Cardiac muscle cell (in vitro differentiated cells and primary cell): ENCODE data around the gene MCTP1. TPM values are rescaled to one million over a fixed set of nuclear protein-coding genes. Genes with fewer than 3 reads are reported as not detected.

Experiments
- DNase-seq, 2 donors: peaks; one replicate each; pipeline versions ENCODE4 v3.0.0 to v3.0.0-alpha.2; 2010 to 2017; ENCODE audit warnings: low read depth in 1 of 2, low spot score in 1 of 2
- H3K27ac ChIP-seq: fragments of 200-600 bp; sonication (generic); 2 replicates; pipeline ENCODE4 v1.5.1; 2016
- H3K27me3 ChIP-seq: fragments of 200-600 bp; sonication (generic); 2 replicates; pipeline ENCODE4 v1.6.0; 2016; ENCODE audit warnings: control low read depth
- H3K36me3 ChIP-seq: fragments of 200-600 bp; sonication (generic); 2 replicates; pipeline ENCODE4 v1.5.1; 2016; ENCODE audit warnings: control low read depth
- H3K4me1 ChIP-seq: fragments of 200-600 bp; sonication (generic); 2 replicates; pipeline ENCODE4 v1.8.1; 2017; ENCODE audit warnings: low read depth, mild to moderate bottlenecking, mixed run types
- H3K4me3 ChIP-seq: fragments of 200-600 bp; sonication (generic); 2 replicates; pipeline ENCODE4 v1.5.1; 2016; ENCODE audit warnings: mild to moderate bottlenecking
- H3K9me3 ChIP-seq: fragments of 200-600 bp; sonication (generic); 2 replicates; pipeline ENCODE4 v1.5.1; 2017; ENCODE audit warnings: low read depth, mild to moderate bottlenecking, control low read depth
- polyA plus RNA-seq: library from polyadenylated mRNA; unstranded; fragments of >200 nt; fragmentation: Nextera tagmentation; extraction: Ambion mirVana; gene quantifications from 2 replicates; pipeline ENCODE4 v1.2.1, GENCODE V29; 2016
- total RNA-seq: library from RNA; depleted of rRNA; stranded (reverse); fragments of >200 nt; gene quantifications from 2 replicates; pipeline ENCODE4 v1.2.3, GENCODE V29; 2016
- TF ChIP-seq, protein P1 (sequence below): IDR thresholded peaks from 2 replicates; pipeline ENCODE4 v1.5.1; 2012; ENCODE audit warnings: low read depth, mild to moderate bottlenecking, low read length

MCTP1 gene
- total and polyA plus RNA-seq, 2 experiments from 2014 or later = 1.4 TPM; not detected in 1

DNA sequence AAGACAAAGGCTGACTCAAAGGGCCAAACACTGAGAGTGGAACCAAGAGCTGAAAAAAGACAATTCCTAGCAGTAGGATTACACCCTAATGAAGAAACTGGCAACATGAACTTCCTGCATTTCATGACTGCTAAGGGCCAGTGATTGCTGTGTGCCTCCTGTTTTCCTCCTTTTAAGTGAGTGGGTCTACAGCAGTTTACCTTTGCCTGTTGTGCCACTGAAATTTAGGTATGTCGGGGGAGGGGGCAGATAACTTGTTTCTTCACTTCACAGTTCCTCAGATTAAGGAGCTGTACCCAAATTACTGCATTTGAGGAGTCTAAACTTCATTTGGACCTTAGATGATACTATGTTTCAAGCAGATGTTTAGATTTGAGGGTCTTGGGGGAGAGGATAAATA lies 191.7 kb downstream of the MCTP1 start:
- Histone ChIP-seq H3K27me3 (no peaks in the 10 kb centered on the region), H3K27ac (no peak overlapping the region), H3K9me3 (no peaks in the 10 kb centered on the region), H3K4me3 (no peak overlapping the region), H3K4me1 (no peaks in the 10 kb centered on the region), H3K36me3 (no peaks in the 10 kb centered on the region)
- TF ChIP-seq, protein P1, sequence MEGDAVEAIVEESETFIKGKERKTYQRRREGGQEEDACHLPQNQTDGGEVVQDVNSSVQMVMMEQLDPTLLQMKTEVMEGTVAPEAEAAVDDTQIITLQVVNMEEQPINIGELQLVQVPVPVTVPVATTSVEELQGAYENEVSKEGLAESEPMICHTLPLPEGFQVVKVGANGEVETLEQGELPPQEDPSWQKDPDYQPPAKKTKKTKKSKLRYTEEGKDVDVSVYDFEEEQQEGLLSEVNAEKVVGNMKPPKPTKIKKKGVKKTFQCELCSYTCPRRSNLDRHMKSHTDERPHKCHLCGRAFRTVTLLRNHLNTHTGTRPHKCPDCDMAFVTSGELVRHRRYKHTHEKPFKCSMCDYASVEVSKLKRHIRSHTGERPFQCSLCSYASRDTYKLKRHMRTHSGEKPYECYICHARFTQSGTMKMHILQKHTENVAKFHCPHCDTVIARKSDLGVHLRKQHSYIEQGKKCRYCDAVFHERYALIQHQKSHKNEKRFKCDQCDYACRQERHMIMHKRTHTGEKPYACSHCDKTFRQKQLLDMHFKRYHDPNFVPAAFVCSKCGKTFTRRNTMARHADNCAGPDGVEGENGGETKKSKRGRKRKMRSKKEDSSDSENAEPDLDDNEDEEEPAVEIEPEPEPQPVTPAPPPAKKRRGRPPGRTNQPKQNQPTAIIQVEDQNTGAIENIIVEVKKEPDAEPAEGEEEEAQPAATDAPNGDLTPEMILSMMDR = no peak
- DNase-seq = no peak

DNA sequence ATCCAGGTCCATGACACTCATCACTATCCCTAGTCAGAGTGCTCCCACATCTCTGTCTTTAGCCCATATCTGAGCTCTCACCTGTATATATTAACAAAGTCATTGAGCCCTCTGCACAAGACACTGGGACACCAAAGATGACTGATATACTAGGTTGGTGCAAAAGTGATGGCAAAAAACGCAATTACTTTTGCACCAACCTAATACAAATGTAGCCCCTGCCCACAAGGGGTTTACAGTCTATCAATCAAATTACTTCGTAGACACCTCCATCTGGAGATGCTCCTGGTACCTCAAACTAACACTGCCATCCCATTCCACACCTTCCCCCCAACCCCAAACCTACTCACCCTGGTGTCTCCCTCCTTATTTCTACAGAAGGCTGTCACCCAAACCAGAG lies 194.1 kb downstream of the MCTP1 start:
- Histone ChIP-seq H3K4me1 (no peaks in the 10 kb centered on the region), H3K27ac (no peak overlapping the region), H3K9me3 (no peaks in the 10 kb centered on the region), H3K27me3 (no peaks in the 10 kb centered on the region), H3K4me3 (no peak overlapping the region), H3K36me3 (no peaks in the 10 kb centered on the region)
- DNase-seq = no peak
- TF ChIP-seq, protein P1 = no peak

DNA sequence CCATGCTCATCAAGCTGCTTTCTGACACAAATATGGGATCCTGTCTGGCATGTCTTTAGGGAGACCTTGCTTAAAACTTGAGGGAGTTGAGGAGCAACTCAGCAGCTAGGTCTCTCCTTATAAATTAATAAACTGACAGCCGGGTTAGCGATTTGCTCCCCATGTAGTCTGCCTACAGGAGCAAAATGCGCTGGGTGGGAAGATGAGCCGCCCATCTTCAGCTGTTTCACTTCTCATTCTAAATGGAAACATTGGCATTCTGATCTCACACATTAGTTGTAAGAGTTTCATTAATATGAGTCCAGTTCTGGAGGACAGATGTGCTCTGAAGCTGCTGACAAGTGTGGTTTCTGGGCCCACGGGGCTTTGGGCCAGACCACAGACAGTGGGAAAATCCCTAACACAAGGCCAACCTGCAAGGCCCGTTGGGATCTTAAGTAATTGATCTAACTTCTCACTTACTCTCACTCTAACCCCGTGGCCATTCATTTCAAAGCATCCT lies 197.0 kb downstream of the MCTP1 start:
- no peaks in the 10 kb centered on the region for H3K9me3 ChIP-seq
- no peaks in the 10 kb centered on the region for H3K27me3 ChIP-seq
- peak in 1 of 2 donors; percentile 24 for DNase-seq
- H3K4me1 ChIP-seq = no peaks in the 10 kb centered on the region
- H3K4me3 ChIP-seq = no peak overlapping the region
- no peaks in the 10 kb centered on the region for H3K36me3 ChIP-seq
- no peak overlapping the region for H3K27ac ChIP-seq
- TF ChIP-seq, protein P1 = no peak

DNA sequence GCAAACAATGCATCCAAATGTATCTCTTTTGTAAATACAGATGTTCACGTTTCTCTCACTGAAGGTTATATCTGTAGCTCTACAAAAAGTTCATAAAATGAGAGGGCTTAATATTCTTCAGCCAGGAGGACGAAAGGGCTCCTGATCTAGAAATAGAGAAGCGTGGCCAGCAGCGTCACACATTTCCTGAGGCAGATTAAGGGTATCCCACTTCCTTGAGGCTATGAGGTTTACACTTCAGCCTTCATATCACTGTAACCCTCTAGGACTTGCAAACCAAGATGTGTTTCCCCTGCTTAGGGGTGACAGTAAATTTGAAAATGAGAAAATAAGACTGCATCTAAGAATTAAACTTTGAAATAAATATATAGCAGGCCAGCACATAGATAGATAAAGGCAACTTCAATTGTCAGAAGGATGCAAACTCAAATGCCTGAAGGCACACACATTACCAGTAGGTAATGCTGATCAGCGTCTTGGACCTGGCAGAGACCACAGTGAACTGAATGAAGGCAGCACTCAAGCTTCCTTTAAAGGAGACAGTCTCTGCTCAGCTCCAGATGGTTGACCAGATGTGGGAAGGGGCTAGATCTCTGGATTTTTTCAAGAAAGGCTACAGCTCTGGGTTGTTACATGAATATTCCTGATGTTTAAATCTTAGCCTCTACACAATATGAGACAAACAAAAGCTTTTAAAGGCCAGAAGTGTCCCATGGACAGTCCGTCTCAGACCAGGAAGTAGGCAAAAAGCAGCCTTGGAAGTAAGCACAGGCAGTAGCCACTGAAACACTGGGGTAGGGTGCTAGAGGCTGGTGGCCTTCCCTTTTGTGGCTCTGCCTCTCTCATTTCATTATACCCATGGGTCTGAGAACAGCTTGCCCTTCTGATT lies 197.7 kb downstream of the MCTP1 start:
- Histone ChIP-seq H3K9me3 (no peaks in the 10 kb centered on the region), H3K4me1 (no peaks in the 10 kb centered on the region), H3K27ac (no peak overlapping the region), H3K4me3 (no peak overlapping the region), H3K36me3 (no peaks in the 10 kb centered on the region), H3K27me3 (no peaks in the 10 kb centered on the region)
- DNase-seq = no peak
- TF ChIP-seq, protein P1 = no peak

- no peak for DNase-seq
- Histone ChIP-seq H3K4me3 (no peak overlapping the region), H3K9me3 (no peaks in the 10 kb centered on the region), H3K36me3 (no peaks in the 10 kb centered on the region), H3K27ac (no peak overlapping the region), H3K27me3 (peaks cover 5% of the 10 kb centered on the region), H3K4me1 (no peaks in the 10 kb centered on the region)
- TF ChIP-seq, protein P1 = no peak
Measured at GRCh38 chr5:95084757-95085156, 200.1 kb downstream of the MCTP1 start.
